Activated CD8-positive, alpha-beta memory T cell treated with anti-CD3 and anti-CD28 coated beads for 4 hours (primary cell): ENCODE measurements around the gene C1orf210.

Experiments used
- DNase-seq, 2 donors: peaks; one replicate each; pipeline ENCODE4 v3.0.0-alpha.2; 2020; ENCODE audit warnings: low read depth in 2 of 2

Gene C1orf210

GRCh38 chr1:43274125-43274803, 11.1 kb downstream of the C1orf210 start:
- no peak for DNase-seq

- no peak for DNase-seq
Measured at GRCh38 chr1:43273708-43274107, 11.7 kb downstream of the C1orf210 start.

- DNase-seq = no peak
Measured at GRCh38 chr1:43272576-43273571, 12.5 kb downstream of the C1orf210 start.

GRCh38 chr1:43272161-43272560, 13.2 kb downstream of the C1orf210 start:
- no peak for DNase-seq

GRCh38 chr1:43271186-43272118, 13.9 kb downstream of the C1orf210 start:
- no peak for DNase-seq

- no peak for DNase-seq
Measured at GRCh38 chr1:43270421-43271095, 14.8 kb downstream of the C1orf210 start.

- DNase-seq = no peak
Measured at GRCh38 chr1:43269627-43270375, 15.6 kb downstream of the C1orf210 start, which contains the start of gene TMEM125. Gene TMEM125 (plus strand): TSS chr1:43269983. CDS start chr1:43272723, 2,740 bp downstream.

GRCh38 chr1:43267818-43268425, 17.5 kb downstream of the C1orf210 start:
- DNase-seq = no peak

- no peak for DNase-seq
Measured at GRCh38 chr1:43267291-43267805, 18.0 kb downstream of the C1orf210 start.

GRCh38 chr1:43266881-43267280, 18.5 kb downstream of the C1orf210 start:
- no peak for DNase-seq

- DNase-seq = no peak
Measured at GRCh38 chr1:43265431-43265830, 19.9 kb downstream of the C1orf210 start.

GRCh38 chr1:43258370-43258769, 27.0 kb downstream of the C1orf210 start:
- DNase-seq = no peak

- DNase-seq = no peak
Measured at GRCh38 chr1:43256675-43257570, 28.5 kb downstream of the C1orf210 start.

GRCh38 chr1:43255438-43256210, 29.8 kb downstream of the C1orf210 start:
- DNase-seq = no peak

GRCh38 chr1:43253876-43254275, 31.5 kb downstream of the C1orf210 start:
- DNase-seq = no peak

GRCh38 chr1:43253173-43253572, 32.2 kb downstream of the C1orf210 start:
- no peak for DNase-seq

GRCh38 chr1:43252225-43252624, 33.2 kb downstream of the C1orf210 start:
- no peak for DNase-seq

GRCh38 chr1:43251024-43251423, 34.4 kb downstream of the C1orf210 start:
- DNase-seq = no peak
